ENCODE measurements around the gene CUEDC1. TPM values are rescaled to one million over a fixed set of nuclear protein-coding genes. Genes with fewer than 3 reads are reported as not detected.

The CUEDC1 gene
- total and polyA plus RNA-seq, 2 of the 4 experiments (the other 2 are of a cell fraction), result 4.1 to 21.2 TPM

GRCh38 chr17:57874434-57875289, 80.5 kb downstream of the CUEDC1 start:
- Histone ChIP-seq H2AK5ac (ENCODE audit: low read depth, low read length) (peak overlapping the region; percentile 100), H3K79me1 (ENCODE audit: low read depth in 1 of 2, low read length in 2 of 2) (peaks cover 13 to 59% of the 10 kb centered on the region in 2 experiments), H3K18ac (ENCODE audit: low read depth, low read length) (peak overlapping the region; percentile 79), H4K20me1 (ENCODE audit: insufficient read depth, low read length) (no peaks in the 10 kb centered on the region), H3K9ac (ENCODE audit: low read depth, low read length) (peak overlapping the region; percentile 70), H2AFZ (replicated peaks; ENCODE audit: low read length, poor library complexity) (peak overlapping the region; percentile 68), H2AK9ac (replicated peaks; ENCODE audit: low read depth, low read length, poor library complexity) (peak overlapping the region; percentile 96), H3K4me1 (ENCODE audit: control insufficient read depth, insufficient read depth, low read length) (peaks cover 48% of the 10 kb centered on the region), H3K27ac (ENCODE audit: insufficient read depth, low read length) (peak overlapping the region; percentile 89), H3K4ac (ENCODE audit: low read depth, low read length) (peak overlapping the region; percentile 100), H4K8ac (ENCODE audit: low read depth in 2 of 2, low read length in 2 of 2) (peak overlapping the region; percentile 80 to 95), H3K23ac (ENCODE audit: low read depth, low read length) (peak overlapping the region; percentile 97), H2BK20ac (ENCODE audit: low read depth, low read length) (peak overlapping the region; percentile 95), H2BK120ac (ENCODE audit: low read depth, low read length) (peak overlapping the region; percentile 99), H2BK15ac (ENCODE audit: low read depth, low read length) (peak overlapping the region; percentile 98), H3K4me2 (ENCODE audit: low read depth, low read length) (peak overlapping the region; percentile 64), H3K9me3 (ENCODE audit: control insufficient read depth, insufficient read depth, low read length) (no peaks in the 10 kb centered on the region), H3K14ac (replicated peaks; ENCODE audit: low read depth, low read length) (peak overlapping the region; percentile 98), H4K5ac (ENCODE audit: low read depth, low read length) (peak overlapping the region; percentile 83), H3K4me3 (ENCODE audit: insufficient read depth, low read depth, low read length) (no peak overlapping the region), H3K9me1 (ENCODE audit: insufficient read depth, low read length) (peaks cover 35% of the 10 kb centered on the region), H2BK5ac (ENCODE audit: low read depth, low read length, poor library complexity, severe bottlenecking) (peak overlapping the region; percentile 98), H3K36me3 (ENCODE audit: control insufficient read depth, insufficient read depth, low read length) (peaks cover 32% of the 10 kb centered on the region), H3K27me3 (ENCODE audit: control insufficient read depth, insufficient read depth, low read length) (no peaks in the 10 kb centered on the region), H3K56ac (ENCODE audit: extremely low read depth, insufficient read depth, low read length) (peak overlapping the region; percentile 92), H4K91ac (ENCODE audit: insufficient read depth, low read depth, low read length) (peak overlapping the region; percentile 99)
- CTCF ChIA-PET, result interaction anchor here (0.8 to 2.0 kb wide), 12 partner anchors 14 to 238 kb away, joined by 3 to 7 read pairs (median 3); no protein-coding TSS in a partner anchor
- in situ Hi-C loops (cut with MboI; ENCODE audit: low sequenced_read_pairs), result loop anchor here (25.0 kb wide), 1 partner anchor 463 kb away; the partner anchor contains the start of gene TSPOAP1
- 0% methylated on average over 10 of the region's 33 CpGs; no CpG with 5 or more reads in 1 of the 2 experiments for WGBS, 2 experiments (ENCODE audit: extremely low coverage in 2 of 2, insufficient read length in 1 of 2)
- POLR2A ChIA-PET (ENCODE audit: unreplicated experiment), result interaction anchor here (0.7 to 2.2 kb wide), 9 partner anchors 13 to 125 kb away, joined by 3 to 15 read pairs (median 4); partner anchors contain the start of gene CUEDC1
- dilution Hi-C loops (cut with HindIII; ENCODE audit: low sequenced_read_pairs, unreplicated experiment), result loop anchor here (25.0 kb wide), 1 partner anchor 113 kb away; the partner anchor contains the start of gene VEZF1
- intact Hi-C loops (cut with micrococcal nuclease), result loop anchor here (1.0 to 2.0 kb wide), 5 partner anchors 13 to 113 kb away; partner anchors contain the start of gene CUEDC1
- peak; percentile 90 for TF ChIP-seq USF2 (IDR thresholded peaks at IDR 0.05; ENCODE audit: low read depth, low read length)
- TF ChIP-seq BHLHE40 (IDR thresholded peaks at IDR 0.05; ENCODE audit: low read depth, low read length), result peak; percentile 74
- no peak for TF ChIP-seq ELK1 (IDR thresholded peaks at IDR 0.05; ENCODE audit: borderline replicate concordance, low read depth, low read length)
- peak; percentile 97 for TF ChIP-seq MXI1 (IDR thresholded peaks at IDR 0.05; ENCODE audit: borderline replicate concordance, low read depth, low read length)
- TF ChIP-seq POLR2A (IDR thresholded peaks at IDR 0.05; ENCODE audit: low read depth, low read length), result no peak
- TF ChIP-seq CHD1 (IDR thresholded peaks at IDR 0.05; ENCODE audit: low read depth, low read length), result no peak
- no peak; the same call in 1 of the 2 replicates for TF ChIP-seq RAD21 (IDR thresholded peaks at IDR 0.05; ENCODE audit: low read length)
- TF ChIP-seq MAZ (IDR thresholded peaks at IDR 0.05; ENCODE audit: borderline replicate concordance, low read depth, low read length), result peak; percentile 97
- TF ChIP-seq MAFK (IDR thresholded peaks at IDR 0.05; ENCODE audit: low read depth, low read length), result peak; percentile 89
- no peak for TF ChIP-seq SMC3 (IDR thresholded peaks at IDR 0.05; ENCODE audit: low read depth, low read length)
- peak; percentile 81 for TF ChIP-seq CEBPB (IDR thresholded peaks at IDR 0.05; ENCODE audit: low read depth, low read length)
- DNase-seq (peak; percentile 95), ATAC-seq (ENCODE audit: low read depth) (peak; percentile 61)
- no TSS peak for BruUV-seq (replicated peaks)

Measured in IMR-90 (cell line).